CD4-positive, alpha-beta memory T cell (primary cell): Measurements from ENCODE around the gene ADAMTS3. TPM values are rescaled to one million over a fixed set of nuclear protein-coding genes. Genes with fewer than 3 reads are reported as not detected.

Source experiments
- CTCF ChIA-PET: fragments of 350-600 bp; sonication (Branson Sonifier 250); formaldehyde crosslinking; loops from one replicate; lab custom pipeline; 2021; ENCODE audit warnings: inconsistent platforms; ENCODE audit not compliant: partially characterized antibody; lab: Charles Lee
- POLR2A ChIA-PET: fragments of 350-600 bp; sonication (Branson Sonifier 250); formaldehyde crosslinking; loops from one replicate; lab custom pipeline; 2021; ENCODE audit not compliant: partially characterized antibody; lab: Charles Lee
- DNase-seq, 5 donors: peaks; one replicate each; pipeline versions ENCODE4 v3.0.0 to v3.0.0-alpha.2; 2020 to 2022; ENCODE audit warnings: mixed read lengths in 1 of 5
- H3K27ac ChIP-seq: one replicate; pipeline ENCODE4 v1.7.0; 2013; ENCODE audit warnings: low read depth, low read length
- H3K27me3 ChIP-seq: 2 replicates; pipeline ENCODE4 v1.7.0; 2013; ENCODE audit warnings: mild to moderate bottlenecking, low read length, moderate library complexity; ENCODE audit not compliant: insufficient read depth
- H3K36me3 ChIP-seq: 2 replicates; pipeline ENCODE4 v1.7.0; 2013; ENCODE audit warnings: mild to moderate bottlenecking, low read length, moderate library complexity; ENCODE audit not compliant: insufficient read depth
- H3K4me1 ChIP-seq: 2 replicates; pipeline ENCODE4 v1.7.0; 2013; ENCODE audit warnings: mild to moderate bottlenecking, low read length, moderate library complexity; ENCODE audit not compliant: insufficient read depth
- H3K4me3 ChIP-seq, 2 donors: one replicate each; pipeline ENCODE4 v1.7.0; 2013; ENCODE audit warnings: low read length in 2 of 2, mild to moderate bottlenecking in 1 of 2
- H3K9me3 ChIP-seq, 2 donors: one replicate each; pipeline ENCODE4 v1.7.0; 2013; ENCODE audit warnings: low read length in 2 of 2, control low read depth in 1 of 2; ENCODE audit not compliant: control insufficient read depth in 1 of 2
- H3K27ac Mint-ChIP-seq, 7 donors: one replicate each; pipeline ENCODE4 v1.8.0; 2020 to 2021; ENCODE audit warnings: mixed read lengths in 7 of 7, mild to moderate bottlenecking in 6 of 7, inconsistent platforms in 3 of 7, moderate library complexity in 3 of 7
- H3K27me3 Mint-ChIP-seq, 2 donors: one replicate each; pipeline ENCODE4 v1.8.0; 2020 to 2021; ENCODE audit warnings: mixed read lengths in 2 of 2
- H3K36me3 Mint-ChIP-seq, 2 donors: one replicate each; pipeline ENCODE4 v1.8.0; 2020 to 2021; ENCODE audit warnings: mixed read lengths in 2 of 2, inconsistent platforms in 1 of 2, mild to moderate bottlenecking in 1 of 2
- H3K4me1 Mint-ChIP-seq, 4 donors: one replicate each; pipeline ENCODE4 v1.8.0; 2020 to 2021; ENCODE audit warnings: mixed read lengths in 4 of 4, mild to moderate bottlenecking in 1 of 4
- H3K4me3 Mint-ChIP-seq, 8 donors: one replicate each; pipeline ENCODE4 v1.8.0; 2020 to 2021; ENCODE audit warnings: mixed read lengths in 8 of 8, mild to moderate bottlenecking in 7 of 8, moderate library complexity in 6 of 8, inconsistent platforms in 3 of 8
- H3K9me3 Mint-ChIP-seq, 8 donors: one replicate each; pipeline ENCODE4 v1.8.0; 2020 to 2021; ENCODE audit warnings: mixed read lengths in 8 of 8, mild to moderate bottlenecking in 5 of 8, inconsistent platforms in 3 of 8, moderate library complexity in 1 of 8
- intact Hi-C: fragments of 100-400 bp; cut with micrococcal nuclease; formaldehyde crosslinking; loops from one replicate; pipeline ENCODE4 v1.15.1; 2023
- polyA plus RNA-seq, 2 donors: library from polyadenylated mRNA; unstranded; fragments of 300-500 nt; fragmentation: Illumina TruSeq; gene quantifications; one replicate each; pipeline ENCODE4 v1.2.3, GENCODE V29; 2021
- total RNA-seq, 2 experiments: library from RNA; stranded (reverse); gene quantifications; one replicate each; pipeline ENCODE4 v1.2.3, GENCODE V29; 2021

The ADAMTS3 gene
- total and polyA plus RNA-seq, 4 experiments from 2014 or later: not detected

GRCh38 chr4:72274251-72274650 lies 294.8 kb downstream of the ADAMTS3 start:
- Histone ChIP-seq H3K27ac (no peak overlapping the region), H3K36me3 (no peaks in the 10 kb centered on the region), H3K4me1 (no peaks in the 10 kb centered on the region), H3K4me3 (no peak overlapping the region), H3K27me3 (no peaks in the 10 kb centered on the region), H3K9me3 (no peaks in the 10 kb centered on the region)
- DNase-seq: no peak
- H3K9me3 Mint-ChIP-seq: peaks cover 0 to 3% (median under 1%) of the 10 kb centered on the region in 8 donors
- intact Hi-C loops: no loop called here
- H3K4me3 Mint-ChIP-seq: no peak overlapping the region
- no peaks in the 10 kb centered on the region for H3K4me1 Mint-ChIP-seq
- POLR2A ChIA-PET: no interaction called here
- no peaks in the 10 kb centered on the region for H3K27me3 Mint-ChIP-seq
- no peaks in the 10 kb centered on the region for H3K36me3 Mint-ChIP-seq
- no peak overlapping the region for H3K27ac Mint-ChIP-seq
- CTCF ChIA-PET: no interaction called here

GRCh38 chr4:72255269-72255668 lies 313.8 kb downstream of the ADAMTS3 start:
- Histone ChIP-seq H3K4me3 (no peak overlapping the region), H3K27ac (no peak overlapping the region), H3K9me3 (no peaks in the 10 kb centered on the region), H3K36me3 (no peaks in the 10 kb centered on the region), H3K4me1 (no peaks in the 10 kb centered on the region), H3K27me3 (no peaks in the 10 kb centered on the region)
- ChIA-PET CTCF (no interaction called here), POLR2A (no interaction called here)
- no peak overlapping the region for H3K4me3 Mint-ChIP-seq
- no peaks in the 10 kb centered on the region for H3K27me3 Mint-ChIP-seq
- peaks cover 0 to 5% (median 3%) of the 10 kb centered on the region in 8 donors for H3K9me3 Mint-ChIP-seq
- no peaks in the 10 kb centered on the region for H3K36me3 Mint-ChIP-seq
- intact Hi-C loops: no loop called here
- H3K4me1 Mint-ChIP-seq: no peaks in the 10 kb centered on the region
- no peak overlapping the region for H3K27ac Mint-ChIP-seq
- DNase-seq: no peak

- Histone ChIP-seq H3K27me3 (no peaks in the 10 kb centered on the region), H3K4me1 (no peaks in the 10 kb centered on the region), H3K36me3 (no peaks in the 10 kb centered on the region), H3K9me3 (no peaks in the 10 kb centered on the region), H3K4me3 (no peak overlapping the region), H3K27ac (no peak overlapping the region)
- intact Hi-C loops: no loop called here
- H3K36me3 Mint-ChIP-seq: no peaks in the 10 kb centered on the region
- no peaks in the 10 kb centered on the region for H3K9me3 Mint-ChIP-seq
- no peak for DNase-seq
- no peak overlapping the region for H3K27ac Mint-ChIP-seq
- H3K27me3 Mint-ChIP-seq: no peaks in the 10 kb centered on the region
- no peak overlapping the region for H3K4me3 Mint-ChIP-seq
- CTCF ChIA-PET: no interaction called here
- no peaks in the 10 kb centered on the region for H3K4me1 Mint-ChIP-seq
- POLR2A ChIA-PET: no interaction called here
Observed at GRCh38 chr4:72243641-72244040, 325.4 kb downstream of the ADAMTS3 start.

- no peaks in the 10 kb centered on the region for H3K4me1 Mint-ChIP-seq
Observed at GRCh38 chr4:72239487-72240116, 329.4 kb downstream of the ADAMTS3 start.

More at GRCh38 chr4:72239487-72240116, 329.4 kb downstream of the ADAMTS3 start:
- no peaks in the 10 kb centered on the region for H3K27me3 ChIP-seq
- ChIA-PET CTCF (no interaction called here), POLR2A (no interaction called here)
- peaks cover 0 to 9% (median 0%) of the 10 kb centered on the region in 8 donors for H3K9me3 Mint-ChIP-seq
- no peak overlapping the region for H3K4me3 ChIP-seq
- no peak for DNase-seq
- no peaks in the 10 kb centered on the region for H3K36me3 Mint-ChIP-seq
- no peak overlapping the region for H3K27ac Mint-ChIP-seq
- no peak overlapping the region for H3K27ac ChIP-seq
- no peak overlapping the region for H3K4me3 Mint-ChIP-seq
- H3K9me3 ChIP-seq: no peaks in the 10 kb centered on the region
- H3K27me3 Mint-ChIP-seq: no peaks in the 10 kb centered on the region
- intact Hi-C loops: no loop called here
- no peaks in the 10 kb centered on the region for H3K4me1 ChIP-seq
- no peaks in the 10 kb centered on the region for H3K36me3 ChIP-seq
